Measurements from ENCODE around the gene KANK3. TPM values are rescaled to one million over a fixed set of nuclear protein-coding genes. Genes with fewer than 3 reads are reported as not detected.
"Not testable (repeated sequence)": the region's sequence is repeated elsewhere in the genome, so short reads cannot be mapped to it uniquely, and the experiment has no call there.

The KANK3 gene
- total RNA-seq, 1 donor from 2014 or later, result 1.6 TPM

GRCh38 chr19:8360196-8360595 is 17.1 kb upstream of the KANK3 start:
- no peak overlapping the region for H3K27ac Mint-ChIP-seq
- H3K4me1 Mint-ChIP-seq (ENCODE audit: unreplicated experiment), result peaks cover 22% of the 10 kb centered on the region
- H3K4me3 Mint-ChIP-seq, result no peak overlapping the region
- H3K36me3 Mint-ChIP-seq, result no peaks in the 10 kb centered on the region
- DNase-seq (ENCODE audit: extremely low spot score, unreplicated experiment), result no peak
- H3K9me3 Mint-ChIP-seq, result peaks cover 4% of the 10 kb centered on the region
- H3K27me3 Mint-ChIP-seq, result peaks cover 26% of the 10 kb centered on the region
- TF ChIP-seq CTCF (conservative IDR thresholded peaks at IDR 0.05), result no peak

GRCh38 chr19:8358948-8359347 is 15.9 kb upstream of the KANK3 start:
- no peak for TF ChIP-seq CTCF (conservative IDR thresholded peaks at IDR 0.05)
- Mint-ChIP-seq H3K27ac (no peak overlapping the region), H3K9me3 (peaks cover 4% of the 10 kb centered on the region), H3K36me3 (no peaks in the 10 kb centered on the region), H3K4me1 (ENCODE audit: unreplicated experiment) (peaks cover 22% of the 10 kb centered on the region), H3K27me3 (peaks cover 24% of the 10 kb centered on the region), H3K4me3 (no peak overlapping the region)
- DNase-seq (ENCODE audit: extremely low spot score, unreplicated experiment), result no peak

- no peak for TF ChIP-seq CTCF (conservative IDR thresholded peaks at IDR 0.05)
- Mint-ChIP-seq H3K27me3 (peaks cover 12% of the 10 kb centered on the region), H3K9me3 (peaks cover 4% of the 10 kb centered on the region), H3K4me1 (ENCODE audit: unreplicated experiment) (peaks cover 14% of the 10 kb centered on the region), H3K27ac (no peak overlapping the region), H3K36me3 (no peaks in the 10 kb centered on the region), H3K4me3 (no peak overlapping the region)
- DNase-seq (ENCODE audit: extremely low spot score, unreplicated experiment), result no peak
These were observed 14.0 kb upstream of the KANK3 start for GRCh38 chr19:8357007-8357521.

GRCh38 chr19:8355631-8356402 is 12.8 kb upstream of the KANK3 start:
- Mint-ChIP-seq H3K27me3 (peaks cover 13% of the 10 kb centered on the region), H3K4me3 (no peak overlapping the region), H3K36me3 (no peaks in the 10 kb centered on the region), H3K9me3 (peaks cover 4% of the 10 kb centered on the region), H3K4me1 (ENCODE audit: unreplicated experiment) (peaks cover 8% of the 10 kb centered on the region), H3K27ac (no peak overlapping the region)
- no peak for TF ChIP-seq CTCF (conservative IDR thresholded peaks at IDR 0.05)
- no peak for DNase-seq (ENCODE audit: extremely low spot score, unreplicated experiment)

- H3K36me3 Mint-ChIP-seq; H3K4me1 Mint-ChIP-seq (ENCODE audit: unreplicated experiment); DNase-seq (ENCODE audit: extremely low spot score, unreplicated experiment); H3K27ac Mint-ChIP-seq; H3K9me3 Mint-ChIP-seq; H3K4me3 Mint-ChIP-seq: not testable (repeated sequence)
- peaks cover 16% of the 10 kb centered on the region for H3K27me3 Mint-ChIP-seq
These were observed 9.8 kb upstream of the KANK3 start for GRCh38 chr19:8352845-8353244.

- no peak for TF ChIP-seq CTCF (conservative IDR thresholded peaks at IDR 0.05)
- H3K4me1 Mint-ChIP-seq (ENCODE audit: unreplicated experiment), result peaks cover 10% of the 10 kb centered on the region
- H3K36me3 Mint-ChIP-seq, result no peaks in the 10 kb centered on the region
- H3K4me3 Mint-ChIP-seq, result no peak overlapping the region
- no peak for DNase-seq (ENCODE audit: extremely low spot score, unreplicated experiment)
- H3K27ac Mint-ChIP-seq, result no peak overlapping the region
- H3K9me3 Mint-ChIP-seq, result peaks cover 4% of the 10 kb centered on the region
- peaks cover 16% of the 10 kb centered on the region for H3K27me3 Mint-ChIP-seq
These were observed 9.2 kb upstream of the KANK3 start for GRCh38 chr19:8352134-8352827.

GRCh38 chr19:8349629-8350372 is 6.7 kb upstream of the KANK3 start:
- H3K9me3 Mint-ChIP-seq; H3K4me1 Mint-ChIP-seq (ENCODE audit: unreplicated experiment); H3K36me3 Mint-ChIP-seq; DNase-seq (ENCODE audit: extremely low spot score, unreplicated experiment); H3K4me3 Mint-ChIP-seq; H3K27ac Mint-ChIP-seq: not testable (repeated sequence)
- peaks cover 17% of the 10 kb centered on the region for H3K27me3 Mint-ChIP-seq

Measured in type B pancreatic cell (in vitro differentiated cells).